WTC11 (cell line): ENCODE measurements around the gene SYNE4.

ENCODE experiments used
- FOXK1 ChIP-seq: sonication (generic); formaldehyde crosslinking; IDR thresholded peaks from 2 replicates; pipeline ENCODE4 v1.8.0; 2022; ENCODE audit warnings: mild to moderate bottlenecking, moderate library complexity, missing genetic modification reagents
- JAZF1 ChIP-seq: fragments of 250-450 bp; sonication (Bioruptor Pico); IDR thresholded peaks from 2 replicates; pipeline ENCODE4 v1.9.0; 2021; ENCODE audit warnings: moderate library complexity, mild to moderate bottlenecking, inconsistent platforms
- JUN ChIP-seq: sonication (generic); formaldehyde crosslinking; IDR thresholded peaks from 2 replicates; pipeline ENCODE4 v1.8.0; 2023; ENCODE audit warnings: mild to moderate bottlenecking, missing genetic modification reagents
- SP1 ChIP-seq: sonication (generic); formaldehyde crosslinking; conservative IDR thresholded peaks from 2 replicates; pipeline ENCODE4 v1.8.1; 2022; ENCODE audit warnings: missing genetic modification reagents
- TP53 ChIP-seq: sonication (generic); formaldehyde crosslinking; IDR thresholded peaks from 2 replicates; pipeline ENCODE4 v1.8.1; 2023; ENCODE audit warnings: mild to moderate bottlenecking, missing genetic modification reagents
- ZNF263 ChIP-seq: sonication (generic); formaldehyde crosslinking; IDR thresholded peaks from 2 replicates; pipeline ENCODE4 v1.8.1; 2022; ENCODE audit warnings: low read depth, mild to moderate bottlenecking, moderate library complexity, missing genetic modification reagents
- TF ChIP-seq, protein P1 (sequence below): fragments of 200-600 bp; IDR thresholded peaks from 2 replicates; pipeline ENCODE4 v1.8.0; 2022; ENCODE audit warnings: antibody characterized with exemption
- TF ChIP-seq, protein P2 (sequence below): fragments of 250-450 bp; sonication (Bioruptor Pico); IDR thresholded peaks from 2 replicates; pipeline ENCODE4 v1.9.0; 2021; ENCODE audit warnings: mild to moderate bottlenecking
- TF ChIP-seq, protein P3 (sequence below): fragments of 250-450 bp; sonication (Bioruptor Pico); IDR thresholded peaks from 2 replicates; pipeline ENCODE4 v2.1.2; 2022; ENCODE audit warnings: mild to moderate bottlenecking, moderate library complexity
- TF ChIP-seq, protein P4 (sequence below): sonication (generic); formaldehyde crosslinking; IDR thresholded peaks from 2 replicates; pipeline ENCODE4 v1.8.1; 2023; ENCODE audit warnings: mild to moderate bottlenecking, missing genetic modification reagents, moderate library complexity

DNA sequence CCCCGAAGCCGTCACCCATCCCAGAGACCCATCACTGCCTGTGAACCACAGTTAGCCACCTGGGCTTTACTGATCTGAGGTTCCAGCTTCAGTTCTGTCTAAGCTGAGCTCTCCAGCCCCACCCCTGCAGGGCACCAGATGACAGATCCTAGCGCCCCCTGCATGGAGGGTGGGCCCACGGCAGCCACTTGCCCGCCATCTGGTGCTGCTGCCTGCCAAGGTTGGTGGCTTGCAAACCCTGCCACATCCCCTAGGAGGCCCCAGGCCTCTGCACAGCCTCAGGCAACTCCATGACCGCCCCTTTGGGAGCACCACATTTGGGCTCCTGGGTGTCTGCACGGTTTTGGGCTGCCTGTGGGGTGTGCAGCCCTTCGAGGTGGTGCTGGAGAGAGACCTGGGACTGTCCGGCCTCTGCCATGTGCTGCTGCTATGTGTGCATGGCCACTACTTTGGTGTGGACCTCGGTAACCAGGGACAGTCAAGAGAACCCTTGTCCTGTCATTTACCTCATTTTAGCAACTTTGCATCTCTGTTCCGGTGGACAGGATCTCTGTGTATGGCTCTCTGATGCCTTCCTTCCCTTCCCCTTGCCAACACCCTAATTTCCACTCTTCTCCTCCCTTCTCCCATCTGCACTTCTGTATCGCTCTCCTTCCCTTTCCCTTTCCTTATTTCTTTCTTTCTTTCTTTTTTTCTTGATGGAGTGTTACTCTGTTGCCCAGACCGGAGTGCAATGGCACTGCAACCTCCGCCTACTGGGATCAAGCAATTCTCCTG, 31.0 kb downstream of the SYNE4 start:
- TF ChIP-seq SP1 (CRISPR knock-in tag) (no peak), JUN (CRISPR knock-in tag) (no peak), ZNF263 (no peak), JAZF1 (CRISPR knock-in tag) (no peak), FOXK1 (CRISPR knock-in tag) (no peak), TP53 (CRISPR knock-in tag) (no peak)
- TF ChIP-seq, protein P1, sequence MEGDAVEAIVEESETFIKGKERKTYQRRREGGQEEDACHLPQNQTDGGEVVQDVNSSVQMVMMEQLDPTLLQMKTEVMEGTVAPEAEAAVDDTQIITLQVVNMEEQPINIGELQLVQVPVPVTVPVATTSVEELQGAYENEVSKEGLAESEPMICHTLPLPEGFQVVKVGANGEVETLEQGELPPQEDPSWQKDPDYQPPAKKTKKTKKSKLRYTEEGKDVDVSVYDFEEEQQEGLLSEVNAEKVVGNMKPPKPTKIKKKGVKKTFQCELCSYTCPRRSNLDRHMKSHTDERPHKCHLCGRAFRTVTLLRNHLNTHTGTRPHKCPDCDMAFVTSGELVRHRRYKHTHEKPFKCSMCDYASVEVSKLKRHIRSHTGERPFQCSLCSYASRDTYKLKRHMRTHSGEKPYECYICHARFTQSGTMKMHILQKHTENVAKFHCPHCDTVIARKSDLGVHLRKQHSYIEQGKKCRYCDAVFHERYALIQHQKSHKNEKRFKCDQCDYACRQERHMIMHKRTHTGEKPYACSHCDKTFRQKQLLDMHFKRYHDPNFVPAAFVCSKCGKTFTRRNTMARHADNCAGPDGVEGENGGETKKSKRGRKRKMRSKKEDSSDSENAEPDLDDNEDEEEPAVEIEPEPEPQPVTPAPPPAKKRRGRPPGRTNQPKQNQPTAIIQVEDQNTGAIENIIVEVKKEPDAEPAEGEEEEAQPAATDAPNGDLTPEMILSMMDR = peak; percentile 35; the same call in 1 of the 2 replicates
- TF ChIP-seq, protein P2, sequence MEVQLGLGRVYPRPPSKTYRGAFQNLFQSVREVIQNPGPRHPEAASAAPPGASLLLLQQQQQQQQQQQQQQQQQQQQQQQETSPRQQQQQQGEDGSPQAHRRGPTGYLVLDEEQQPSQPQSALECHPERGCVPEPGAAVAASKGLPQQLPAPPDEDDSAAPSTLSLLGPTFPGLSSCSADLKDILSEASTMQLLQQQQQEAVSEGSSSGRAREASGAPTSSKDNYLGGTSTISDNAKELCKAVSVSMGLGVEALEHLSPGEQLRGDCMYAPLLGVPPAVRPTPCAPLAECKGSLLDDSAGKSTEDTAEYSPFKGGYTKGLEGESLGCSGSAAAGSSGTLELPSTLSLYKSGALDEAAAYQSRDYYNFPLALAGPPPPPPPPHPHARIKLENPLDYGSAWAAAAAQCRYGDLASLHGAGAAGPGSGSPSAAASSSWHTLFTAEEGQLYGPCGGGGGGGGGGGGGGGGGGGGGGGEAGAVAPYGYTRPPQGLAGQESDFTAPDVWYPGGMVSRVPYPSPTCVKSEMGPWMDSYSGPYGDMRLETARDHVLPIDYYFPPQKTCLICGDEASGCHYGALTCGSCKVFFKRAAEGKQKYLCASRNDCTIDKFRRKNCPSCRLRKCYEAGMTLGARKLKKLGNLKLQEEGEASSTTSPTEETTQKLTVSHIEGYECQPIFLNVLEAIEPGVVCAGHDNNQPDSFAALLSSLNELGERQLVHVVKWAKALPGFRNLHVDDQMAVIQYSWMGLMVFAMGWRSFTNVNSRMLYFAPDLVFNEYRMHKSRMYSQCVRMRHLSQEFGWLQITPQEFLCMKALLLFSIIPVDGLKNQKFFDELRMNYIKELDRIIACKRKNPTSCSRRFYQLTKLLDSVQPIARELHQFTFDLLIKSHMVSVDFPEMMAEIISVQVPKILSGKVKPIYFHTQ (CRISPR knock-in tag) = no peak
- TF ChIP-seq, protein P3, sequence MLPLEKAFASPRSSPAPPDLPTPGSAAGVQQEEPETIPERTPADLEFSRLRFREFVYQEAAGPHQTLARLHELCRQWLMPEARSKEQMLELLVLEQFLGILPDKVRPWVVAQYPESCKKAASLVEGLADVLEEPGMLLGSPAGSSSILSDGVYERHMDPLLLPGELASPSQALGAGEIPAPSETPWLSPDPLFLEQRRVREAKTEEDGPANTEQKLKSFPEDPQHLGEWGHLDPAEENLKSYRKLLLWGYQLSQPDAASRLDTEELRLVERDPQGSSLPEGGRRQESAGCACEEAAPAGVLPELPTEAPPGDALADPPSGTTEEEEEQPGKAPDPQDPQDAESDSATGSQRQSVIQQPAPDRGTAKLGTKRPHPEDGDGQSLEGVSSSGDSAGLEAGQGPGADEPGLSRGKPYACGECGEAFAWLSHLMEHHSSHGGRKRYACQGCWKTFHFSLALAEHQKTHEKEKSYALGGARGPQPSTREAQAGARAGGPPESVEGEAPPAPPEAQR (CRISPR knock-in tag) = no peak
- TF ChIP-seq, protein P4, sequence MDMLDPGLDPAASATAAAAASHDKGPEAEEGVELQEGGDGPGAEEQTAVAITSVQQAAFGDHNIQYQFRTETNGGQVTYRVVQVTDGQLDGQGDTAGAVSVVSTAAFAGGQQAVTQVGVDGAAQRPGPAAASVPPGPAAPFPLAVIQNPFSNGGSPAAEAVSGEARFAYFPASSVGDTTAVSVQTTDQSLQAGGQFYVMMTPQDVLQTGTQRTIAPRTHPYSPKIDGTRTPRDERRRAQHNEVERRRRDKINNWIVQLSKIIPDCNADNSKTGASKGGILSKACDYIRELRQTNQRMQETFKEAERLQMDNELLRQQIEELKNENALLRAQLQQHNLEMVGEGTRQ (CRISPR knock-in tag) = no peak
